Skeletal muscle tissue (tissue), 4 donors: ENCODE results near the gene SPARCL1. TPM values are rescaled to one million over a fixed set of nuclear protein-coding genes. Genes with fewer than 3 reads are reported as not detected.
"Not testable (repeated sequence)": the region's sequence is repeated elsewhere in the genome, so short reads cannot be mapped to it uniquely, and the experiment has no call there.

ENCODE experiments used
- H3K27ac ChIP-seq: one replicate; pipeline ENCODE4 v1.7.0; 2013; ENCODE audit warnings: mild to moderate bottlenecking, low read depth, low read length, inconsistent platforms
- H3K27me3 ChIP-seq, 3 donors: one replicate each; pipeline ENCODE4 v1.7.0; 2013; ENCODE audit warnings: low read length in 3 of 3; ENCODE audit not compliant: control insufficient read depth in 3 of 3, insufficient read depth in 3 of 3
- H3K36me3 ChIP-seq, 3 donors: one replicate each; pipeline ENCODE4 v1.7.0; 2013; ENCODE audit warnings: low read length in 3 of 3; ENCODE audit not compliant: control insufficient read depth in 3 of 3, insufficient read depth in 3 of 3
- H3K4me1 ChIP-seq, 3 donors: one replicate each; pipeline ENCODE4 v1.7.0; 2013; ENCODE audit warnings: low read length in 3 of 3, mild to moderate bottlenecking in 3 of 3; ENCODE audit not compliant: control insufficient read depth in 3 of 3, insufficient read depth in 3 of 3
- H3K4me3 ChIP-seq, 3 donors: one replicate each; pipeline ENCODE4 v1.7.0; 2013; ENCODE audit warnings: low read length in 3 of 3
- H3K9ac ChIP-seq, 3 donors: one replicate each; pipeline ENCODE4 v1.7.0; 2013; ENCODE audit warnings: low read length in 3 of 3, mild to moderate bottlenecking in 3 of 3, moderate library complexity in 2 of 3, low read depth in 1 of 3
- H3K9me3 ChIP-seq, 3 donors: one replicate each; pipeline ENCODE4 v1.7.0; 2013; ENCODE audit warnings: low read length in 3 of 3; ENCODE audit not compliant: control insufficient read depth in 3 of 3
- total RNA-seq: library from RNA; depleted of rRNA; stranded (reverse); fragments of >200 nt; gene quantifications from one replicate; pipeline ENCODE4 v1.2.3, GENCODE V29; 2014
- donor health status: Osteomylitis.

The SPARCL1 gene
- total RNA-seq, 1 donor from 2014 or later = 116 TPM

DNA sequence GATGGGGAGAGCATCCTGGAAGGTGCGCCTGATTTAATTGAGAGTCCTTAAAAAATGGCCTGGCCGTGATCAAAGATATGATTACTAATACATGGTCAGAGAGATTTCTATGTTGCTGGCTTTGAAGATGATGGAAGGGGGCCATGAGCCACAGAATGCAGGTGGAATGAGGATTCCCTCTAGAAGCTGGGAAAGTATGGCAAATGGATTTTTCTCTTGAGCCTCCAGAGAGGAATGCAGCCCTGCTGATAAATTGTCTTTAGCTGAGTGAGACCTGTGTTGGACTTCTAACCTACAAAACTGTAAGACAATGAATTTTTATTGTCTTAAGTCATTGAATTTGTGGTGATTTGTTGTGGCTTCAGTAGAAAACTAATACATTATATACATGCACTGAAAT is 99.1 kb downstream of the SPARCL1 start:
- Histone ChIP-seq H3K4me3 (no peak overlapping the region), H3K27me3 (no peaks in the 10 kb centered on the region), H3K9ac (no peak overlapping the region), H3K36me3 (peaks cover 0 to 4% (median 0%) of the 10 kb centered on the region in 3 donors), H3K27ac (no peak overlapping the region), H3K9me3 (no peaks in the 10 kb centered on the region), H3K4me1 (peaks cover 0 to 4% (median 2%) of the 10 kb centered on the region in 3 donors)

DNA sequence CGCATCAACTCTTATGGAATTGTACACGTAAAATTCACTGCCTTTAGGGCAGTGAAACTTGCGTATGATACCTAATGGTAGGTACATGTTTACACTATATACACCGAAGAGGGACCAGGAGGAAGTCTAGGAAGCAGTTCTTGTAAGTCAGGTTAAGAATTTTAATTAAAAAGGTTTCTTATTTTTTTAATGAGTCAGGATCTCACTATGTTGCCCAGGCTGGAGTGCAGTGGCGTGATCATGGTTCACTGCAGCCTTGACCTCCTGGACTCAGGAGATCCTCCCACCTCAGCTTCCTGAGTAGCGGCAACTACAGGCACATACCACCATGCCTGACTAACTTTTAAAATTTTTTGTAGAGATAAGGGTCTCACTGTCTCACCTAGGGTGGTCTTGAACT is 100.2 kb downstream of the SPARCL1 start:
- H3K27me3 ChIP-seq = no peaks in the 10 kb centered on the region
- no peaks in the 10 kb centered on the region for H3K9me3 ChIP-seq
- no peak overlapping the region for H3K4me3 ChIP-seq
- peaks cover 0 to 14% (median 2%) of the 10 kb centered on the region in 3 donors for H3K4me1 ChIP-seq
- H3K36me3 ChIP-seq = peaks cover 0 to 4% (median 0%) of the 10 kb centered on the region in 3 donors
- H3K9ac ChIP-seq = no peak overlapping the region
- H3K27ac ChIP-seq = no peak overlapping the region

DNA sequence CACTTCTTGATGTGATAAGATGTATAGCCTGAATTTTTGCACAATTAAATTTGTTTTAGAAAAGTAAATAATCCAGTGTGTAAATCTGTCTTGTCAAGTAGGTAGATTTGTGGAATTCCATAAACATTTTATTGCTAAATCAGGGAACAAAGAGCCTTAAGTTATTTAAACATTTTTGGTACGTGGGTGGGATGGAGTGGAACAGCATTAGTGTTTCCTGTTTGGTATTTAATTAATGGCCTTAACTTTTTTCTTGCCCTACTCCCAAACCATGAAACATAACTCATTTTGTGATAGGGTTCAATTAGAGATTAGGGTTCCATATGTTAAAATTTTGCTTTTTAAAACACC is 101.7 kb downstream of the SPARCL1 start:
- Histone ChIP-seq H3K9ac (no peak overlapping the region), H3K9me3 (no peaks in the 10 kb centered on the region), H3K4me1 (peaks cover 4 to 18% (median 6%) of the 10 kb centered on the region in 3 donors), H3K27me3 (no peaks in the 10 kb centered on the region), H3K36me3 (peaks cover 0 to 4% (median 0%) of the 10 kb centered on the region in 3 donors), H3K27ac (no peak overlapping the region), H3K4me3 (no peak overlapping the region)

DNA sequence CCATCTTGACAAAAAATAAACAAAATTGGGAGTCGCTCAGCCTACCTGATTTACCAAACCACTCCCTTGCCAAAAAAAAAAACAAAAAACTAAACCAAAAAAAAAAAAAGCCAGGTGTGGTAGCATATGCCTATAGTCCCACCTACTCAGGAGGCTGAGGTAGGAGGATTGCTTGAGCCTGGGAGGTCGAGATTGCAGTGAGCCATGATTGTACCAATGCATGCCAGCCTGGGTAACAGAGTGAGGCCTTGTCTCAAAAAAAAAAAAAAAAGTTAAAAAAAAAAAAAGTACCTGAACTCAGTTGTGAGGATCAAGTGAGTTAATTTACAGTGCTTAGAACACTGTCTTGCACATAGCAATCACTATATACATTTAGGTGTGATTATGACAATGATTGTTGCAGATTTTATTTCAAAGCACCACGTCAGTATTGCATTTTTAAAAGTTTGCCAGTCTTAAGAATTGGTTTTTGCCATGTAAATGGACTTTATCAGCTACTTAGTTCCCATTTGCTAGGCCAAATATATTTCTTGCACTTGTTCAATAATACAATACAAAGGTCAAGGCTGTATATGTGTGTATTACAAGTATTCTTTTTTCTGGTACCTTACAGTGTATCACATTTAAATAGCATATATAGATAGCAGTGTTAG is 102.2 kb downstream of the SPARCL1 start:
- H3K9ac ChIP-seq = no peak overlapping the region
- H3K36me3 ChIP-seq = peaks cover 0 to 4% (median 0%) of the 10 kb centered on the region in 3 donors
- H3K4me3 ChIP-seq = no peak overlapping the region
- no peak overlapping the region for H3K27ac ChIP-seq
- no peaks in the 10 kb centered on the region for H3K9me3 ChIP-seq
- H3K4me1 ChIP-seq = peaks cover 4 to 21% (median 6%) of the 10 kb centered on the region in 3 donors
- H3K27me3 ChIP-seq = no peaks in the 10 kb centered on the region

DNA sequence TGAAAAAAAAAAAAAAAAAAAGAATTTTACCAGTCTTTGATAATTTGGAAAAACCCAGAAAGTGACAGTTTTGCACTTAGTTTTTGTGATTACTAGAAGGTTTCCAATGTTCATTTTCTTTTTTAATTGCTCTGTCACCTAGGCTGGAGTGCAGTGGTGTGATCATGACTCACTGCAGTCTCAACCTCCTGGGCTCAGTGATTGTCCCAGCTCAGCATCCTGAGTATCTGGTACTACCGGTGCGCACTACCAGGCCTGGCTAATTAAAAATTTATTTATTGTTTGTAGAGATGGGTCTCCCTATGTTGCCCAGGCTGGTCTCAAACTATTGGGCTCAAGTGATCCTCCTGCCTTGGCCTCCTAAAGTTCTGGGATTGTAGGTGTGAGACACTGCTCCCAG is 103.5 kb downstream of the SPARCL1 start:
- Histone ChIP-seq H3K9ac (no peak overlapping the region), H3K27me3 (no peaks in the 10 kb centered on the region), H3K36me3 (peaks cover 0 to 4% (median 0%) of the 10 kb centered on the region in 3 donors), H3K4me1 (peaks cover 6 to 29% (median 11%) of the 10 kb centered on the region in 3 donors), H3K27ac (no peak overlapping the region), H3K9me3 (no peaks in the 10 kb centered on the region), H3K4me3 (no peak overlapping the region)

DNA sequence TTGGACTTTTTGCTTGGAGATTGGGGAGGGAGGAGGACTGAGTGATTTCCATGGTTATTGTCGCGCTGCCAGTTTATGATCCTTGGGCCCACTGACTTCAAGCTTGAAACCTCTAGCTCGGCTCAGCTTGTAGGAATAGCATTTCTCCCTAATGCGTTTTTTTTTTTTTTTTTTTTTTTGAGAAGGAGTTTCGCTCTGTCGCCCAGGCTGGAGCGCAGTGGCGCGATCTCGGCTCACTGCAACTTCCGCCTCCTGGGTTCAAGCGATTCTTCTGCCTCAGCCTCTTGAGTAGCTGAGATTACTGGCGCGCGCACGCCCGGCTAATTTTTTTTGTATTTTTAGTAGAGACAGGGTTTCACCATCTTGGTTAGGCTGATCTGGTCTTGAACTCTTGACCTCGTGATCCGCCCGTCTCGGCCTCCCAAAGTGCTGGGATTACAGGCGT is 105.1 kb downstream of the SPARCL1 start:
- H3K4me1 ChIP-seq = peaks cover 6 to 27% (median 11%) of the 10 kb centered on the region in 3 donors
- peak overlapping the region; percentile 94 to 98 (median 95) for H3K9ac ChIP-seq
- peak overlapping the region; percentile 83 to 96 (median 96) for H3K4me3 ChIP-seq
- not testable (repeated sequence) for H3K27ac ChIP-seq, H3K36me3 ChIP-seq, H3K27me3 ChIP-seq, H3K9me3 ChIP-seq

Other genes starting within 250 kb of the SPARCL1 start
- gene HSD17B13, start 206.5 kb downstream of the SPARCL1 start, total RNA-seq = not detected
- 28.2 TPM for gene HSD17B11, start 138.2 kb downstream of the SPARCL1 start, total RNA-seq
- 15.7 TPM for gene NUDT9, start 106.8 kb downstream of the SPARCL1 start, total RNA-seq
- gene DSPP, start 79.2 kb upstream of the SPARCL1 start, total RNA-seq = not detected
- gene DMP1, start 120.9 kb upstream of the SPARCL1 start, total RNA-seq = not detected